Esophagus squamous epithelium (tissue), 5 donors: ENCODE results near the gene SUPT7L. TPM values are rescaled to one million over a fixed set of nuclear protein-coding genes. Genes with fewer than 3 reads are reported as not detected.
A peak's percentile ranks its signal among the peaks of the same experiment; 100 is the strongest.
"Not testable (repeated sequence)": the region's sequence is repeated elsewhere in the genome, so short reads cannot be mapped to it uniquely, and the experiment has no call there.

Experiments used
- DNase-seq: peaks from one replicate; lab custom pipeline; 2025; lab: John Stamatoyannopoulos, UW
- H3K27ac ChIP-seq, 4 donors: fragments of 200-600 bp; sonication (generic); one replicate each; pipeline ENCODE4 v1.5.1; 2016 to 2019; ENCODE audit warnings: mild to moderate bottlenecking in 1 of 4
- H3K27me3 ChIP-seq, 4 donors: fragments of 200-600 bp; sonication (generic); 1 replicate in 3 of 4; 2 replicates in 1 of 4; pipeline versions ENCODE4 v1.5.1 to v1.6.0; 2017 to 2021; ENCODE audit warnings: antibody characterized with exemption in 1 of 4
- H3K36me3 ChIP-seq, 3 donors: fragments of 200-600 bp; sonication (generic); one replicate each; pipeline ENCODE4 v1.5.1; 2016 to 2019
- H3K4me1 ChIP-seq, 3 donors: fragments of 200-600 bp; sonication (generic); one replicate each; pipeline ENCODE4 v1.5.1; 2017 to 2019
- H3K4me3 ChIP-seq, 4 donors: fragments of 200-600 bp; sonication (generic); 1 replicate in 3 of 4; 2 replicates in 1 of 4; pipeline ENCODE4 v1.5.1; 2016 to 2019; ENCODE audit warnings: mild to moderate bottlenecking in 2 of 4, moderate library complexity in 1 of 4
- H3K9me3 ChIP-seq, 3 donors: fragments of 200-600 bp; sonication (generic); one replicate each; pipeline ENCODE4 v1.5.1; 2016 to 2019
- POLR2A ChIP-seq, 4 donors: fragments of 450-650 bp; IDR thresholded peaks; one replicate each; pipeline ENCODE4 v1.6.1; 2017; ENCODE audit warnings: antibody characterized with exemption in 4 of 4, mild to moderate bottlenecking in 4 of 4, moderate library complexity in 3 of 4
- WGBS, 2 donors: methylation state at CpG; one replicate each; pipeline ENCODE4 v1.1.5; 2018; 5-methylcytosine and 5-hydroxymethylcytosine counted together
- intact Hi-C: fragments of 100-400 bp; cut with DNase I; formaldehyde crosslinking; loops from one replicate; pipeline ENCODE4 v1.15.0; 2022
- total RNA-seq, 4 donors: library from RNA; depleted of rRNA; stranded (reverse); fragments of >200 nt; gene quantifications; one replicate each; pipeline ENCODE4 v1.1.0, GENCODE V29; 2016
- TF ChIP-seq, protein P1 (sequence below), 6 experiments: fragments of 450-650 bp in 4 of 6; fragments of 200-600 bp in 2 of 6; sonication (generic) in 2 of 6; IDR thresholded peaks; one replicate each; pipeline ENCODE4 v1.5.1; 2016 to 2019; ENCODE audit warnings: antibody characterized with exemption in 6 of 6, mild to moderate bottlenecking in 4 of 6, moderate library complexity in 4 of 6
- donor health status: DM: yes; HTN: yes; CAD: no.

Gene SUPT7L
- total RNA-seq, 4 donors from 2014 or later: 10.5 to 25.4 (median 14.2) TPM

DNA sequence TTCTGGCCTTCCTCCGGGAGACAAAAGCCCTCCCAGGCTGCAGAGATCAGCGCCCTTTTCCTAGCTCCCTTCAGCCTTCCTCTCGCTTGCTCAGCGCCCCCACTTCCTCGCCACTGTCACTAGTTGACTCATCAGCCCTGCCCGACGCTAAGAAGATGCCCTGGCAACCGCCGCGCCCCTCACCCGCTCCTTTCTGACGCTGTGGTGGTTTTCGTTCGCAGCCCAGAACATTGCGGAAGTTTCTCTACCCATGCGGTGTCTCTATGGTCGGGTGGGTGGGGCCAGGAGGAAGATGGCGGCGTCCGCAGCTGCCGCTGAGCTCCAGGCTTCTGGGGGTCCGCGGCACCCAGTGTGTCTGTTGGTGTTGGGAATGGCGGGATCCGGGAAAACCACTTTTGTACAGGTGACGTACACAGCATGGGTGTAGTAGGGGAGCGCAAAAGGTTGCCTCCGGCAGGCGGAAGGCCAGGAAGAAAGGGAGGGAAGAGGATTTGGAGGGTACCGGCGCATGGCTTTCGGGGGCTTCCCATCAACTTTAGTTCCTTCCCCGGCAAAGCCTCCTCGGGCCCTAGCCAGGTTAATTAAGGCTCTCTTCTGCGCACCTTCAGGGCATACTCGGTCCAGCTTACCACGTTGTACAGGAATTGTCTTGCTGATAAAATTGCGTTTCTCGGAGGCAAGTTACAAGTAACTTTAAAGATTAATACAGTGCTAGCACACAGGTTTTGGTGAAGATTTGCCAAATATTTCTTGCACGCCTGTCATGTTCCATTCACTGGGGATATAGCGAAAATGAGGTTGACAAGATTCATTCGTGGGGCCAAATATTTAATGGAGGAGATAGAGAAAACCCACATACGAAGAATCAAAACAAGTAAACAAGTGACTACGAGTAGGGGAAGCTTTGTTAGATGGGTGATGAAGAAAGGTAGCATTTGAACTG, 34.4 kb downstream of the SUPT7L start, which contains the start of the genes CCDC121 and GPN1:
TSS of gene CCDC121 (minus strand) at position 246 of the 943 bp plus-strand sequence. CDS start 1,213 bp downstream, outside the sequence.
TSS of gene GPN1 (plus strand) at position 284 of the 943 bp plus-strand sequence. CDS start at position 293, 9 bp downstream.
- Histone ChIP-seq H3K27ac (peak within 1 kb of the TSS; percentile 84 to 91 (median 90)), H3K27me3 (no peaks in the 10 kb centered on the region), H3K4me3 (peak within 1 kb of the TSS; percentile 60 to 85 (median 73)), H3K4me1 (peaks cover 7 to 41% (median 22%) of the 10 kb centered on the region in 3 donors), H3K9me3 (no peaks in the 10 kb centered on the region), H3K36me3 (peaks cover 0 to 43% (median 11%) of the 10 kb centered on the region in 3 donors)
- 0 to 4% methylated on average over 10 to 25 of the region's 44 CpGs for WGBS, 2 donors
- DNase-seq: peak; percentile 70
- intact Hi-C loops: no loop called here
- TF ChIP-seq POLR2A (IDR thresholded peaks at IDR 0.05): peak in 3 of 4 donors; percentile 29 to 68 (median 62)
- TF ChIP-seq, protein P1, sequence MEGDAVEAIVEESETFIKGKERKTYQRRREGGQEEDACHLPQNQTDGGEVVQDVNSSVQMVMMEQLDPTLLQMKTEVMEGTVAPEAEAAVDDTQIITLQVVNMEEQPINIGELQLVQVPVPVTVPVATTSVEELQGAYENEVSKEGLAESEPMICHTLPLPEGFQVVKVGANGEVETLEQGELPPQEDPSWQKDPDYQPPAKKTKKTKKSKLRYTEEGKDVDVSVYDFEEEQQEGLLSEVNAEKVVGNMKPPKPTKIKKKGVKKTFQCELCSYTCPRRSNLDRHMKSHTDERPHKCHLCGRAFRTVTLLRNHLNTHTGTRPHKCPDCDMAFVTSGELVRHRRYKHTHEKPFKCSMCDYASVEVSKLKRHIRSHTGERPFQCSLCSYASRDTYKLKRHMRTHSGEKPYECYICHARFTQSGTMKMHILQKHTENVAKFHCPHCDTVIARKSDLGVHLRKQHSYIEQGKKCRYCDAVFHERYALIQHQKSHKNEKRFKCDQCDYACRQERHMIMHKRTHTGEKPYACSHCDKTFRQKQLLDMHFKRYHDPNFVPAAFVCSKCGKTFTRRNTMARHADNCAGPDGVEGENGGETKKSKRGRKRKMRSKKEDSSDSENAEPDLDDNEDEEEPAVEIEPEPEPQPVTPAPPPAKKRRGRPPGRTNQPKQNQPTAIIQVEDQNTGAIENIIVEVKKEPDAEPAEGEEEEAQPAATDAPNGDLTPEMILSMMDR (IDR thresholded peaks at IDR 0.05): no peak

GRCh38 chr2:27627963-27628766, 35.2 kb downstream of the SUPT7L start:
- intact Hi-C loops: no loop called here
- peaks cover 0 to 43% (median 7%) of the 10 kb centered on the region in 3 donors for H3K36me3 ChIP-seq
- peak overlapping the region; percentile 60 to 85 (median 73) for H3K4me3 ChIP-seq
- peak overlapping the region; percentile 84 to 91 (median 90) for H3K27ac ChIP-seq
- H3K9me3 ChIP-seq: no peaks in the 10 kb centered on the region
- 2 to 8% methylated on average over 4 to 5 of the region's 21 CpGs for WGBS, 2 donors
- peaks cover 7 to 41% (median 22%) of the 10 kb centered on the region in 3 donors for H3K4me1 ChIP-seq
- H3K27me3 ChIP-seq: no peaks in the 10 kb centered on the region
- no peak for DNase-seq
- TF ChIP-seq POLR2A (IDR thresholded peaks at IDR 0.05): peak in 1 of 4 donors; percentile 17
- TF ChIP-seq, protein P1 (IDR thresholded peaks at IDR 0.05): no peak

- H3K4me3 ChIP-seq, H3K9me3 ChIP-seq, H3K27me3 ChIP-seq, DNase-seq, intact Hi-C loops: not testable (repeated sequence)
- Histone ChIP-seq H3K27ac (peak overlapping the region in 3 of 4 donors; percentile 88 to 91 (median 91)), H3K4me1 (peaks cover 7 to 41% (median 22%) of the 10 kb centered on the region in 3 donors), H3K36me3 (peaks cover 0 to 43% (median 7%) of the 10 kb centered on the region in 3 donors)
- 30 to 37% methylated on average over 3 of the region's 3 CpGs for WGBS, 2 donors
Measured at GRCh38 chr2:27626921-27627320, 36.5 kb downstream of the SUPT7L start.

- intact Hi-C loops, DNase-seq, H3K9me3 ChIP-seq, H3K27me3 ChIP-seq, H3K4me3 ChIP-seq: not testable (repeated sequence)
- Histone ChIP-seq H3K36me3 (peaks cover 2 to 43% (median 10%) of the 10 kb centered on the region in 3 donors), H3K4me1 (peaks cover 7 to 41% (median 22%) of the 10 kb centered on the region in 3 donors), H3K27ac (peak overlapping the region in 2 of 4 donors; percentile 91)
- WGBS, 2 donors: 60 to 64% methylated on average over 1 of the region's 1 CpG
Measured at GRCh38 chr2:27626323-27626722, 37.1 kb downstream of the SUPT7L start.

DNA sequence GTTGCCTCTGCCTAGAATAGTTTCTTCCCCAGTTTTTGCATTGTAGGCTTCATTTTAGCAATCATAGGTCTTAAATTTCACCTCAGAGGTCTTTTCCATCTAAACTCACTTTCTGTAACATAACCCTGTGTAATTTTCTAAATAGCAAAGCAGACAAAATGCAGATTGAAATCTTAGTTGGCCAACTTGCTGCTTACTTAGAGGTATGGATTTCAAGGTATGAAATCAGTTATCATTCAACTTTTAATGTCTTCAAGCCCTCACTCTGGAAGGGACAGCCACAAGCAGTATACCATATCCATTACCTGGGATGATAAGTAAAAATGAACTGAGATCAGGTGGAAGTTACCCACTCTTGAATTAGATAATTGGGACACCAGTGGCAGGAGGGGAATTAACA, 38.5 kb downstream of the SUPT7L start:
- Histone ChIP-seq H3K27ac (no peak overlapping the region), H3K9me3 (no peaks in the 10 kb centered on the region), H3K27me3 (no peaks in the 10 kb centered on the region), H3K4me3 (no peak overlapping the region), H3K4me1 (peaks cover 7 to 33% (median 16%) of the 10 kb centered on the region in 3 donors), H3K36me3 (peaks cover 4 to 46% (median 10%) of the 10 kb centered on the region in 3 donors)
- intact Hi-C loops: no loop called here
- TF ChIP-seq POLR2A (IDR thresholded peaks at IDR 0.05): no peak
- TF ChIP-seq, protein P1 (IDR thresholded peaks at IDR 0.05): no peak
- DNase-seq: no peak
